ENCODE results near the gene FGFBP2. TPM values are rescaled to one million over a fixed set of nuclear protein-coding genes. Genes with fewer than 3 reads are reported as not detected.
A peak's percentile ranks its signal among the peaks of the same experiment; 100 is the strongest.

Gene FGFBP2
- total and polyA plus RNA-seq, 2 experiments from 2014 or later, result not detected

GRCh38 chr4:15956179-15956850 lies 6.7 kb downstream of the FGFBP2 start:
- H2AFZ ChIP-seq, result no peak overlapping the region
- 26 to 33% methylated on average over 9 of the region's 9 CpGs for WGBS, 2 experiments (ENCODE audit: low coverage in 1 of 2, low lambda C conversion rate in 2 of 2, missing lambda C conversion rate in 2 of 2)
- H4K20me1 ChIP-seq (ENCODE audit: insufficient read depth), result no peaks in the 10 kb centered on the region
- no peaks in the 10 kb centered on the region for H3F3A ChIP-seq (ENCODE audit: insufficient read depth)
- no peaks in the 10 kb centered on the region for H3K9me2 ChIP-seq (ENCODE audit: insufficient read depth)
- no peak overlapping the region for H3K4me2 ChIP-seq (ENCODE audit: unreplicated experiment)
- no peak overlapping the region for H3K4me3 ChIP-seq
- H3K4me1 ChIP-seq (ENCODE audit: insufficient read depth), result no peaks in the 10 kb centered on the region
- peak; percentile 70 for DNase-seq
- H3K9me3 ChIP-seq (ENCODE audit: low read depth), result no peaks in the 10 kb centered on the region
- H3K79me2 ChIP-seq (ENCODE audit: insufficient read depth), result no peaks in the 10 kb centered on the region
- in situ Hi-C loops (cut with MboI), result loop anchor here (10.0 to 25.0 kb wide), 3 partner anchors 72 to 469 kb away; no protein-coding TSS in a partner anchor
- TF ChIP-seq EZH2phosphoT487 (IDR thresholded peaks at IDR 0.05; ENCODE audit: insufficient read depth, low read depth) (no peak), EZH2 (IDR thresholded peaks at IDR 0.05; ENCODE audit: insufficient read depth, poor library complexity, severe bottlenecking) (no peak)
- H3K27ac ChIP-seq, result no peak overlapping the region
- H3K9ac ChIP-seq, result no peak overlapping the region
- H3K27me3 ChIP-seq (replicated peaks; ENCODE audit: insufficient read depth), result peaks cover 7% of the 10 kb centered on the region; the same call in 1 of the 2 replicates
- no peaks in the 10 kb centered on the region for H3K36me3 ChIP-seq (ENCODE audit: low read depth)

DNA sequence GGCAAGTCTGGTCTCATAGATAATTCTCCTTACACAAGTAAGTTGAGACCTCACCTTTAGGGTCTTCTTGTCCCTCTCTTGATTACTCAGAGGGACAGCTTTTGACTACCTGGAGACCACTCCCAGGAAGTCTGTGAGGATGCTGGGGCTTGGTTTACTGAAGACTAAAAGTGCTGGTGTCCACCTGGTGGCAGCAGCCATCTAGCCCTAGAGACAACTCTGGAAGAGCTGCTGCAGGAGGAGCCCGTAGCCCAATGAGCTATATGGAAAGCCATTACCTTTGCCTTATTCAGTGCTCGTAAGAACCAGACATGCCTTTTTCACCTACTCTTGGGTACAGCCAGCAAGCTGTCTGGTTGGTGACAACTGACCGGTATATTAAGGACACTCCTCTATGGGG lies 7.3 kb downstream of the FGFBP2 start:
- WGBS, 2 experiments (ENCODE audit: low coverage in 1 of 2, low lambda C conversion rate in 2 of 2, missing lambda C conversion rate in 2 of 2), result 64 to 66% methylated on average over 3 of the region's 3 CpGs
- DNase-seq, result peak; percentile 42
- Histone ChIP-seq H3F3A (ENCODE audit: insufficient read depth) (no peaks in the 10 kb centered on the region), H3K27ac (no peak overlapping the region), H3K9ac (no peak overlapping the region), H2AFZ (no peak overlapping the region), H3K27me3 (replicated peaks; ENCODE audit: insufficient read depth) (peaks cover 6% of the 10 kb centered on the region; the same call in 1 of the 2 replicates), H3K4me2 (ENCODE audit: unreplicated experiment) (no peak overlapping the region), H3K9me3 (ENCODE audit: low read depth) (no peaks in the 10 kb centered on the region), H3K4me1 (ENCODE audit: insufficient read depth) (no peaks in the 10 kb centered on the region), H3K36me3 (ENCODE audit: low read depth) (no peaks in the 10 kb centered on the region), H3K79me2 (ENCODE audit: insufficient read depth) (no peaks in the 10 kb centered on the region), H4K20me1 (ENCODE audit: insufficient read depth) (no peaks in the 10 kb centered on the region), H3K9me2 (ENCODE audit: insufficient read depth) (no peaks in the 10 kb centered on the region), H3K4me3 (no peak overlapping the region)
- TF ChIP-seq EZH2phosphoT487 (IDR thresholded peaks at IDR 0.05; ENCODE audit: insufficient read depth, low read depth) (no peak), EZH2 (IDR thresholded peaks at IDR 0.05; ENCODE audit: insufficient read depth, poor library complexity, severe bottlenecking) (no peak)
- in situ Hi-C loops (cut with MboI), result loop anchor here (10.0 to 25.0 kb wide), 3 partner anchors 71 to 468 kb away; no protein-coding TSS in a partner anchor

GRCh38 chr4:15953625-15954024 lies 9.3 kb downstream of the FGFBP2 start:
- 84 to 86% methylated on average over 5 of the region's 5 CpGs for WGBS, 2 experiments (ENCODE audit: low coverage in 1 of 2, low lambda C conversion rate in 2 of 2, missing lambda C conversion rate in 2 of 2)
- TF ChIP-seq EZH2 (IDR thresholded peaks at IDR 0.05; ENCODE audit: insufficient read depth, poor library complexity, severe bottlenecking), result no peak
- no peak for TF ChIP-seq EZH2phosphoT487 (IDR thresholded peaks at IDR 0.05; ENCODE audit: insufficient read depth, low read depth)
- Histone ChIP-seq H4K20me1 (ENCODE audit: insufficient read depth) (no peaks in the 10 kb centered on the region), H3K9me2 (ENCODE audit: insufficient read depth) (no peaks in the 10 kb centered on the region), H3K4me3 (no peak overlapping the region), H3K9me3 (ENCODE audit: low read depth) (no peaks in the 10 kb centered on the region), H3K79me2 (ENCODE audit: insufficient read depth) (no peaks in the 10 kb centered on the region), H3K27me3 (replicated peaks; ENCODE audit: insufficient read depth) (no peaks in the 10 kb centered on the region), H3F3A (ENCODE audit: insufficient read depth) (no peaks in the 10 kb centered on the region), H2AFZ (no peak overlapping the region), H3K9ac (no peak overlapping the region), H3K27ac (no peak overlapping the region), H3K36me3 (ENCODE audit: low read depth) (no peaks in the 10 kb centered on the region), H3K4me2 (ENCODE audit: unreplicated experiment) (no peak overlapping the region), H3K4me1 (ENCODE audit: insufficient read depth) (no peaks in the 10 kb centered on the region)
- DNase-seq, result no peak
- in situ Hi-C loops (cut with MboI), result loop anchor here (10.0 to 25.0 kb wide), 3 partner anchors 69 to 466 kb away; no protein-coding TSS in a partner anchor

GRCh38 chr4:15951781-15952180 lies 11.2 kb downstream of the FGFBP2 start:
- H3K4me2 ChIP-seq (ENCODE audit: unreplicated experiment), result no peak overlapping the region
- no peaks in the 10 kb centered on the region for H3K79me2 ChIP-seq (ENCODE audit: insufficient read depth)
- in situ Hi-C loops (cut with MboI), result loop anchor here (10.0 to 25.0 kb wide), 3 partner anchors 67 to 464 kb away; no protein-coding TSS in a partner anchor
- no peaks in the 10 kb centered on the region for H3K36me3 ChIP-seq (ENCODE audit: low read depth)
- no peak overlapping the region for H3K27ac ChIP-seq
- no peak overlapping the region for H3K9ac ChIP-seq
- TF ChIP-seq EZH2 (IDR thresholded peaks at IDR 0.05; ENCODE audit: insufficient read depth, poor library complexity, severe bottlenecking), result no peak
- TF ChIP-seq EZH2phosphoT487 (IDR thresholded peaks at IDR 0.05; ENCODE audit: insufficient read depth, low read depth), result no peak
- no peaks in the 10 kb centered on the region for H3K9me3 ChIP-seq (ENCODE audit: low read depth)
- H4K20me1 ChIP-seq (ENCODE audit: insufficient read depth), result no peaks in the 10 kb centered on the region
- no peak for DNase-seq
- H2AFZ ChIP-seq, result no peak overlapping the region
- no peaks in the 10 kb centered on the region for H3K4me1 ChIP-seq (ENCODE audit: insufficient read depth)
- H3K9me2 ChIP-seq (ENCODE audit: insufficient read depth), result no peaks in the 10 kb centered on the region
- H3F3A ChIP-seq (ENCODE audit: insufficient read depth), result no peaks in the 10 kb centered on the region
- H3K4me3 ChIP-seq, result no peak overlapping the region
- H3K27me3 ChIP-seq (replicated peaks; ENCODE audit: insufficient read depth), result no peaks in the 10 kb centered on the region

Measured in GM23248 (cell line).